Mesenteric fat pad (tissue), 1 donor: ENCODE results near the gene NWD2. TPM values are rescaled to one million over a fixed set of nuclear protein-coding genes. Genes with fewer than 3 reads are reported as not detected.
"Not testable (repeated sequence)": the region's sequence is repeated elsewhere in the genome, so short reads cannot be mapped to it uniquely, and the experiment has no call there.

Experiments used
- DNase-seq: peaks from one replicate; pipeline ENCODE4 v3.0.0-alpha.2; 2020; ENCODE audit warnings: low spot score
- long read RNA-seq: library from polyadenylated mRNA; unstranded; transcript quantifications from one replicate; pipeline ENCODE4 v2.0.0, GENCODE V29; 2020
- total RNA-seq: library from RNA; stranded (reverse); fragmentation: NEBNext Ultra II Directional; extraction: Animal tissue kit (Norgen Biotek cat#: 25700); gene quantifications from one replicate; pipeline ENCODE4 v1.2.1, GENCODE V29; 2021
- donor health status: DM: yes; HTN: yes; CAD: no.

The NWD2 gene
- total RNA-seq = 29.0 TPM
- long read RNA-seq, full-length matches to known transcripts = 1 of 77 reads
- long read RNA-seq, partial matches to known transcripts = 25 of 77 reads
- long read RNA-seq, other reads (novel, unspliced or antisense) = 51 of 77 reads

GRCh38 chr4:37244583-37245390 lies at the start of gene NWD2:
TSS of gene NWD2 (plus strand) at chr4:37244743. CDS start at chr4:37245068, 325 bp downstream.
- no peak for DNase-seq

GRCh38 chr4:37197899-37198298 lies 46.6 kb upstream of the NWD2 start:
- no peak for DNase-seq

- DNase-seq = not testable (repeated sequence)
These were observed 39.8 kb upstream of the NWD2 start for GRCh38 chr4:37204740-37205139.

- no peak for DNase-seq
These were observed 28.3 kb upstream of the NWD2 start for GRCh38 chr4:37216209-37216608.

GRCh38 chr4:37219242-37219641 lies 25.3 kb upstream of the NWD2 start:
- DNase-seq = no peak

GRCh38 chr4:37219990-37220389 lies 24.6 kb upstream of the NWD2 start:
- no peak for DNase-seq

- DNase-seq = no peak
These were observed 23.9 kb upstream of the NWD2 start for GRCh38 chr4:37220685-37221084.

- no peak for DNase-seq
These were observed 20.8 kb upstream of the NWD2 start for GRCh38 chr4:37223732-37224131.

GRCh38 chr4:37224854-37225253 lies 19.7 kb upstream of the NWD2 start:
- DNase-seq = no peak

- DNase-seq = no peak
These were observed 18.8 kb upstream of the NWD2 start for GRCh38 chr4:37225778-37226177.

- no peak for DNase-seq
These were observed 12.2 kb upstream of the NWD2 start for GRCh38 chr4:37232315-37232714.

- DNase-seq = no peak
These were observed 8.4 kb upstream of the NWD2 start for GRCh38 chr4:37236165-37236564.

- DNase-seq = no peak
These were observed 2.9 kb upstream of the NWD2 start for GRCh38 chr4:37241647-37242046.

- no peak for DNase-seq
These were observed 1.5 kb upstream of the NWD2 start for GRCh38 chr4:37243051-37243450.

GRCh38 chr4:37243722-37244582 lies 591 bp upstream of the NWD2 start:
- DNase-seq = no peak

GRCh38 chr4:37245391-37245954 lies 930 bp downstream of the NWD2 start:
- no peak for DNase-seq

- no peak for DNase-seq
These were observed 2.3 kb downstream of the NWD2 start for GRCh38 chr4:37246891-37247290.

- no peak for DNase-seq
These were observed 13.7 kb downstream of the NWD2 start for GRCh38 chr4:37258221-37258620.

- DNase-seq = no peak
These were observed 23.8 kb downstream of the NWD2 start for GRCh38 chr4:37268319-37268718.

- no peak for DNase-seq
These were observed 34.6 kb downstream of the NWD2 start for GRCh38 chr4:37279121-37279520.

- DNase-seq = no peak
These were observed 35.5 kb downstream of the NWD2 start for GRCh38 chr4:37279894-37280592.
